GM23338 (cell line): ENCODE data around the gene CCDC184. TPM values are rescaled to one million over a fixed set of nuclear protein-coding genes. Genes with fewer than 3 reads are reported as not detected.

Experiments used
- ATAC-seq: fragments of 200-7000 bp; cut with Tn5 transposase; 3 replicates; pipeline ENCODE4 v1.9.1; 2020
- DNase-seq: peaks from one replicate; pipeline ENCODE4 v3.0.0-alpha.2; 2015; ENCODE audit warnings: low spot score
- H2AFZ ChIP-seq: fragments of 200-600 bp; sonication (generic); 2 replicates; pipeline ENCODE4 v1.8.0; 2016; ENCODE audit warnings: antibody characterized with exemption, mild to moderate bottlenecking, moderate library complexity
- H3F3A ChIP-seq: fragments of 200-600 bp; sonication (generic); replicated peaks from 2 replicates; pipeline ENCODE4 v1.8.0; 2017; ENCODE audit warnings: antibody characterized with exemption, mixed run types, low read depth
- H3K27ac ChIP-seq: fragments of 200-600 bp; sonication (generic); 2 replicates; pipeline ENCODE4 v1.6.1; 2016; ENCODE audit warnings: low read depth
- H3K27me3 ChIP-seq: fragments of 200-600 bp; sonication (generic); 2 replicates; pipeline ENCODE4 v1.8.0; 2016; ENCODE audit warnings: mild to moderate bottlenecking, mixed run types, moderate library complexity; ENCODE audit not compliant: insufficient read depth
- H3K36me3 ChIP-seq: fragments of 200-600 bp; sonication (generic); 2 replicates; pipeline ENCODE4 v1.8.0; 2016; ENCODE audit warnings: mild to moderate bottlenecking; ENCODE audit not compliant: insufficient read depth
- H3K4me1 ChIP-seq: fragments of 200-600 bp; sonication (generic); 2 replicates; pipeline ENCODE4 v1.8.0; 2016; ENCODE audit warnings: mild to moderate bottlenecking, moderate library complexity; ENCODE audit not compliant: insufficient read depth
- H3K4me2 ChIP-seq: fragments of 200-600 bp; sonication (generic); 2 replicates; pipeline ENCODE4 v1.7.1; 2017; ENCODE audit warnings: mixed run types
- H3K4me3 ChIP-seq: fragments of 200-600 bp; sonication (generic); 2 replicates; pipeline ENCODE4 v1.6.1; 2016; ENCODE audit warnings: mixed run types
- H3K79me2 ChIP-seq: fragments of 200-600 bp; sonication (generic); replicated peaks from 2 replicates; pipeline ENCODE4 v1.8.0; 2017; ENCODE audit warnings: mild to moderate bottlenecking; ENCODE audit not compliant: insufficient read depth
- H3K9me2 ChIP-seq: fragments of 200-600 bp; sonication (generic); 2 replicates; pipeline ENCODE4 v1.8.0; 2017; ENCODE audit not compliant: insufficient read depth
- H4K20me1 ChIP-seq: fragments of 200-600 bp; sonication (generic); replicated peaks from 2 replicates; pipeline ENCODE4 v1.8.0; 2017; ENCODE audit warnings: mild to moderate bottlenecking; ENCODE audit not compliant: insufficient read depth
- H3K27ac Mint-ChIP-seq: 2 replicates; pipeline ENCODE4 v1.8.0; 2020; ENCODE audit warnings: inconsistent platforms, mild to moderate bottlenecking, moderate library complexity, mixed read lengths
- H3K27me3 Mint-ChIP-seq: 3 replicates; pipeline ENCODE4 v1.8.0; 2022; ENCODE audit warnings: low read depth, mild to moderate bottlenecking, moderate library complexity, mixed read lengths, inconsistent platforms; ENCODE audit not compliant: insufficient read depth, poor library complexity
- H3K36me3 Mint-ChIP-seq: 3 replicates; pipeline ENCODE4 v1.8.0; 2021; ENCODE audit warnings: low read depth, mild to moderate bottlenecking, inconsistent platforms, moderate library complexity, mixed read lengths
- H3K4me1 Mint-ChIP-seq: 3 replicates; pipeline ENCODE4 v1.8.0; 2020; ENCODE audit warnings: mild to moderate bottlenecking, inconsistent platforms, mixed read lengths
- H3K4me3 Mint-ChIP-seq: 3 replicates; pipeline ENCODE4 v1.8.0; 2021; ENCODE audit warnings: moderate library complexity, mild to moderate bottlenecking, inconsistent platforms, mixed read lengths
- H3K9me3 Mint-ChIP-seq: 3 replicates; pipeline ENCODE4 v1.8.0; 2020; ENCODE audit warnings: moderate library complexity, mild to moderate bottlenecking, inconsistent platforms, mixed read lengths
- CREB1 ChIP-seq: fragments of 250-450 bp; sonication (Bioruptor Pico); IDR thresholded peaks from 2 replicates; pipeline ENCODE4 v1.5.0; 2020; ENCODE audit warnings: low read depth, mild to moderate bottlenecking, moderate library complexity
- CTCF ChIP-seq, 2 experiments: fragments of 200-600 bp in 1 of 2; sonication (generic) in 1 of 2; conservative IDR thresholded peaks; 2 replicates each; pipeline versions ENCODE4 v1.5.1 to v1.6.1; 2016 to 2017; ENCODE audit warnings: antibody characterized with exemption in 2 of 2, low read depth in 2 of 2, mild to moderate bottlenecking in 2 of 2, moderate library complexity in 1 of 2
- ETS1 ChIP-seq: IDR thresholded peaks from 2 replicates; pipeline ENCODE4 v1.6.1; 2016; ENCODE audit warnings: antibody characterized with exemption
- EZH2 ChIP-seq: fragments of 200-600 bp; sonication (generic); IDR thresholded peaks from one replicate; pipeline ENCODE4 v1.8.0; 2017; ENCODE audit warnings: antibody characterized with exemption, mild to moderate bottlenecking, low read depth; ENCODE audit not compliant: unreplicated experiment
- EZH2phosphoT487 ChIP-seq: fragments of 200-600 bp; sonication (generic); IDR thresholded peaks from one replicate; pipeline ENCODE4 v1.8.1; 2018; ENCODE audit warnings: antibody characterized with exemption; ENCODE audit not compliant: unreplicated experiment
- NANOG ChIP-seq: IDR thresholded peaks from 2 replicates; pipeline ENCODE4 v1.6.1; 2016; ENCODE audit warnings: antibody characterized with exemption, borderline replicate concordance
- POLR2AphosphoS5 ChIP-seq: IDR thresholded peaks from 2 replicates; pipeline ENCODE4 v1.6.1; 2016; ENCODE audit warnings: antibody characterized with exemption, low read depth
- REST ChIP-seq: IDR thresholded peaks from one replicate; pipeline ENCODE4 v1.6.1; 2018; ENCODE audit warnings: antibody characterized with exemption; ENCODE audit not compliant: unreplicated experiment
- STAT1 ChIP-seq: IDR thresholded peaks from one replicate; pipeline ENCODE4 v1.6.1; 2016; ENCODE audit warnings: antibody characterized with exemption; ENCODE audit not compliant: unreplicated experiment
- ZNF114 ChIP-seq: fragments of 250-450 bp; sonication (Bioruptor Pico); IDR thresholded peaks from 2 replicates; pipeline ENCODE4 v1.5.0; 2020; ENCODE audit warnings: mild to moderate bottlenecking, moderate library complexity
- ZNF331 ChIP-seq: fragments of 250-450 bp; sonication (Bioruptor Pico); IDR thresholded peaks from 2 replicates; pipeline ENCODE4 v1.5.0; 2020; ENCODE audit warnings: low read depth, mild to moderate bottlenecking, moderate library complexity
- ZNF462 ChIP-seq: fragments of 250-450 bp; sonication (Bioruptor Pico); IDR thresholded peaks from 2 replicates; pipeline ENCODE4 v1.5.0; 2020; ENCODE audit warnings: mild to moderate bottlenecking, moderate library complexity
- polyA plus RNA-seq: library from polyadenylated mRNA; unstranded; fragments of >200 nt; fragmentation: Nextera tagmentation; extraction: Ambion mirVana; gene quantifications from 2 replicates; pipeline ENCODE4 v1.2.1, GENCODE V29; 2016
- total RNA-seq: library from RNA; depleted of rRNA; stranded (reverse); fragments of >200 nt; shearing (Covaris generic); gene quantifications from 2 replicates; pipeline ENCODE4 v1.2.3, GENCODE V29; 2014

Gene CCDC184
- total and polyA plus RNA-seq, 2 experiments from 2014 or later = 1.8 to 2.8 TPM

- peak overlapping the region; percentile 95 for H3K4me3 Mint-ChIP-seq
- Histone ChIP-seq H3K4me2 (peak overlapping the region; percentile 62; the same call in 1 of the 2 replicates), H3K4me3 (peak overlapping the region; percentile 32), H3K27ac (0 out of 2 replicates have a peak overlapping the region, but pooled peaks have one; percentile 1), H3K79me2 (no peaks in the 10 kb centered on the region), H3K27me3 (no peaks in the 10 kb centered on the region), H3K4me1 (peaks cover 7% of the 10 kb centered on the region; the same call in 1 of the 2 replicates), H2AFZ (peak overlapping the region; percentile 24), H4K20me1 (no peaks in the 10 kb centered on the region), H3F3A (no peaks in the 10 kb centered on the region), H3K9me2 (no peaks in the 10 kb centered on the region), H3K36me3 (no peaks in the 10 kb centered on the region)
- H3K36me3 Mint-ChIP-seq = no peaks in the 10 kb centered on the region; the same call in 2 of the 3 replicates
- no peaks in the 10 kb centered on the region for H3K9me3 Mint-ChIP-seq
- DNase-seq (no peak), ATAC-seq (no peak)
- H3K27me3 Mint-ChIP-seq = peaks cover 7% of the 10 kb centered on the region
- peak overlapping the region; percentile 77; the same call in 1 of the 2 replicates for H3K27ac Mint-ChIP-seq
- TF ChIP-seq ZNF462 (CRISPR knock-in tag) (no peak), CREB1 (CRISPR knock-in tag) (no peak), EZH2phosphoT487 (no peak), NANOG (no peak), STAT1 (no peak), EZH2 (no peak), CTCF (conservative IDR thresholded peaks at IDR 0.05; ENCODE audit: low read depth in 2 of 2) (no peak), ZNF114 (CRISPR knock-in tag) (no peak), REST (no peak), ETS1 (no peak), ZNF331 (CRISPR knock-in tag) (no peak), POLR2AphosphoS5 (no peak)
- H3K4me1 Mint-ChIP-seq = peaks cover 13% of the 10 kb centered on the region
Observed at GRCh38 chr12:48157889-48158370, 25.5 kb upstream of the CCDC184 start.
